Measurements from ENCODE around the gene ZDHHC6. TPM values are rescaled to one million over a fixed set of nuclear protein-coding genes. Genes with fewer than 3 reads are reported as not detected.
A peak's percentile ranks its signal among the peaks of the same experiment; 100 is the strongest.

The ZDHHC6 gene
- total and polyA plus RNA-seq, 12 donors: 10.8 to 51.9 (median 27.8) TPM

DNA sequence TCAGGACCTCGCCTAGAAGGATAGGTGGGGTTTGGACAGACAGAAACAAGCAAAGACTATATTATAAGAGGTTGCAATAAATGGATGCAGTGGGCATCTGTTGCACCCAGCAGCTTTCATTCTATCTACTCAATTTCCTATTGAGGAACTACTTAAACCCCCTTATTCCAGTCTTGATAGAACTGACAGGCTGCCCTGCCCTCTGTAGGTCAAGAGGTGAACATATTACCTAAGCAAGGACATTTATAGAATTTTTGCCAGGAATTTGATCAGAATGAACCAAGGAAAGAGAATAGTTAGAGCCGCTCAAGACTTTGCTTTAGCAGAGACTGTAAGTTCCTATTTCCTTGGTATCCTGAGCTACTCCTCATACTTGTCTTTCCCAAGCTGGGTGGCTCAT lies 9.8 kb upstream of the ZDHHC6 start:
- no peaks in the 10 kb centered on the region for H3K27me3 ChIP-seq
- H3K4me1 ChIP-seq (replicated peaks in 1 of 2): no peaks in the 10 kb centered on the region
- TF ChIP-seq, protein P1, sequence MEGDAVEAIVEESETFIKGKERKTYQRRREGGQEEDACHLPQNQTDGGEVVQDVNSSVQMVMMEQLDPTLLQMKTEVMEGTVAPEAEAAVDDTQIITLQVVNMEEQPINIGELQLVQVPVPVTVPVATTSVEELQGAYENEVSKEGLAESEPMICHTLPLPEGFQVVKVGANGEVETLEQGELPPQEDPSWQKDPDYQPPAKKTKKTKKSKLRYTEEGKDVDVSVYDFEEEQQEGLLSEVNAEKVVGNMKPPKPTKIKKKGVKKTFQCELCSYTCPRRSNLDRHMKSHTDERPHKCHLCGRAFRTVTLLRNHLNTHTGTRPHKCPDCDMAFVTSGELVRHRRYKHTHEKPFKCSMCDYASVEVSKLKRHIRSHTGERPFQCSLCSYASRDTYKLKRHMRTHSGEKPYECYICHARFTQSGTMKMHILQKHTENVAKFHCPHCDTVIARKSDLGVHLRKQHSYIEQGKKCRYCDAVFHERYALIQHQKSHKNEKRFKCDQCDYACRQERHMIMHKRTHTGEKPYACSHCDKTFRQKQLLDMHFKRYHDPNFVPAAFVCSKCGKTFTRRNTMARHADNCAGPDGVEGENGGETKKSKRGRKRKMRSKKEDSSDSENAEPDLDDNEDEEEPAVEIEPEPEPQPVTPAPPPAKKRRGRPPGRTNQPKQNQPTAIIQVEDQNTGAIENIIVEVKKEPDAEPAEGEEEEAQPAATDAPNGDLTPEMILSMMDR (IDR thresholded peaks at IDR 0.05): no peak
- TF ChIP-seq POLR2A (IDR thresholded peaks at IDR 0.05): no peak
- no peaks in the 10 kb centered on the region for H3K9me3 ChIP-seq (replicated peaks in 1 of 3)
- WGBS, 4 donors: 94 to 99% (median 97%) methylated on average over 2 of the region's 2 CpGs
- DNase-seq: no peak
- H3K27ac ChIP-seq: no peak overlapping the region
- H3K36me3 ChIP-seq (replicated peaks in 1 of 2): peaks cover 0 to 6% of the 10 kb centered on the region in 2 donors
- H3K4me3 ChIP-seq: no peak overlapping the region
- intact Hi-C loops (cut with DNase I): no loop called here

- Histone ChIP-seq H3K4me3 (no peak overlapping the region), H3K27me3 (no peaks in the 10 kb centered on the region), H3K9me3 (replicated peaks in 1 of 3) (no peaks in the 10 kb centered on the region), H3K4me1 (replicated peaks in 1 of 2) (no peaks in the 10 kb centered on the region), H3K36me3 (replicated peaks in 1 of 2) (no peaks in the 10 kb centered on the region), H3K27ac (no peak overlapping the region)
- intact Hi-C loops (cut with DNase I): no loop called here
- no peak for TF ChIP-seq POLR2A (IDR thresholded peaks at IDR 0.05)
- TF ChIP-seq, protein P1 (IDR thresholded peaks at IDR 0.05): no peak
- DNase-seq: no peak
- WGBS, 4 donors: 70 to 80% (median 73%) methylated on average over 2 to 3 of the region's 3 CpGs
Observed at GRCh38 chr10:112454910-112455779, 8.4 kb upstream of the ZDHHC6 start.

- Histone ChIP-seq H3K9me3 (replicated peaks in 1 of 3) (no peaks in the 10 kb centered on the region), H3K4me3 (no peak overlapping the region), H3K27ac (no peak overlapping the region), H3K36me3 (replicated peaks in 1 of 2) (peaks cover 0 to 6% of the 10 kb centered on the region in 2 donors), H3K4me1 (replicated peaks in 1 of 2) (peaks cover 11 to 30% of the 10 kb centered on the region in 2 donors), H3K27me3 (no peaks in the 10 kb centered on the region)
- WGBS, 4 donors: 68 to 74% (median 72%) methylated on average over 4 of the region's 4 CpGs
- no peak for DNase-seq
- intact Hi-C loops (cut with DNase I): loop anchor here in 1 of 2 donors (10.0 kb wide), 1 partner anchor 304 kb away; no protein-coding TSS in a partner anchor
- TF ChIP-seq, protein P1 (IDR thresholded peaks at IDR 0.05): no peak
- TF ChIP-seq POLR2A (IDR thresholded peaks at IDR 0.05): no peak
Observed at GRCh38 chr10:112448888-112449287, 2.2 kb upstream of the ZDHHC6 start.

DNA sequence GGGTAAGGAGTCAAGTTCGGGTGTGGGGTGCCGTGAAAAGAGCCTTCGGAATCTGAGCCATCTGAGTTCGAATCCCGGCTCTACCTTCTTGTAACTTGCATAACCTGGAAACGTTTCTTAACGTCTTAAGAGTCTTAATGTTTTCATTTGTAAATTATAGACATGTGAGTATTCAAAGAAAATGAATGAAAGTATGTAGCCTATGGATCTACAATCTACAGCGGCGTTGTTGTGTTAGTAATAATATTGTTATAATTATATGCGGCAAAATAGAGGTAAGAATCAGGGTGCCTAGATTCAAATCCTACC lies 860 bp upstream of the ZDHHC6 start:
- Histone ChIP-seq H3K9me3 (replicated peaks in 1 of 3) (no peaks in the 10 kb centered on the region), H3K27ac (peak overlapping the region in 4 of 5 donors; percentile 74 to 92 (median 88)), H3K4me3 (peak overlapping the region; percentile 63 to 92 (median 75)), H3K27me3 (no peaks in the 10 kb centered on the region), H3K36me3 (replicated peaks in 1 of 2) (peaks cover 0 to 6% of the 10 kb centered on the region in 2 donors), H3K4me1 (replicated peaks in 1 of 2) (peaks cover 11 to 30% of the 10 kb centered on the region in 2 donors)
- intact Hi-C loops (cut with DNase I): loop anchor here in 1 of 2 donors (10.0 kb wide), 1 partner anchor 303 kb away; no protein-coding TSS in a partner anchor
- no peak for DNase-seq
- 2 to 5% (median 3%) methylated on average over 10 of the region's 10 CpGs for WGBS, 4 donors
- no peak for TF ChIP-seq POLR2A (IDR thresholded peaks at IDR 0.05)
- TF ChIP-seq, protein P1 (IDR thresholded peaks at IDR 0.05): no peak
